ENCODE data around the gene ST8SIA1.

GRCh38 chr12:22377731-22378496, 43.4 kb upstream of the ST8SIA1 start:
- TF ChIP-seq FOXP2 (optimal IDR thresholded peaks at IDR 0.05; ENCODE audit: control extremely low read depth, extremely low read length, insufficient read depth) (no peak), EZH2 (IDR thresholded peaks at IDR 0.05) (no peak), POLR2AphosphoS5 (IDR thresholded peaks at IDR 0.05; ENCODE audit: borderline replicate concordance, low read depth, low read length) (no peak)

Measured in SK-N-MC (cell line).